ENCODE measurements around the gene BTN1A1.
A peak's percentile ranks its signal among the peaks of the same experiment; 100 is the strongest.

Gene BTN1A1

DNA sequence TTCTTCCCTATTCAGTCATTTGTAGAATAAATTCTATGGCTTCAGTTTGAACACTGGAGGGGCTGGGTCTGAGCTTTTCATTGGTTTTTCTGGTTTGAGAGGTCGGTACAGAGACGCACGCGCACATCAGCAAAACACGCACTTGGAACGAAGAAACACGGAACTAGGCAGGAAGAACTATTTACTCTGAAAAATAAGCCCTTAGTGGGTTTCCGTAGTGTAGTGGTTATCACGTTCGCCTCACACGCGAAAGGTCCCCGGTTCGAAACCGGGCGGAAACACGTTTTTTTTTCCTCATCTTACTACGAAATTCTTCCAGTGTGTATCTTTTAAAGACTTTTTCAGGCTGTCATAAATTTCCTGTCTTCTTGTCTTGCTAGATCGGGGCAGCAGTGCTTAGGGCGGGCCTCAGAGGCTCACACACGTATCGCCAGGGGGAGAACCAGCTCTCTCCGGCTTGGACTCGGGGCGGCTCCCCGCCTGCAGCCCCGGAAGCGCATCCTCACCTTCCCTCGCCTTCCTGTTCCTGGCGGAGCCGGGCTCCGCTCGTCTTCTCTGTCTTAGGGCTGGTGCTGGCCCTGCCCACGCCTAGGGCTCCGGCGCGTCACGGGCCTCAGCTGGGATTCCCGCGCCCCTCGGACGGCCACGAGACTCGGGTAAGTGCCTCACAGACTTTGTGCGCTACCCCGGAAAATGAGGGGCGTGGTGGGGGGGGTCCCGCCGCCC, 37.9 kb downstream of the BTN1A1 start, which contains the start of gene HMGN4 (continued):
- TF ChIP-seq MYNN (tag by site-specific recombination; IDR thresholded peaks at IDR 0.05; ENCODE audit: borderline replicate concordance) (0 out of 2 replicates have a peak, but pooled peaks have one; percentile 16), SP3 (tag by site-specific recombination; IDR thresholded peaks at IDR 0.05) (peak; percentile 67), ZNF660 (tag by site-specific recombination; IDR thresholded peaks at IDR 0.05) (peak; percentile 9; the same call in 1 of the 2 replicates), ZNF24 (tag by site-specific recombination; IDR thresholded peaks at IDR 0.05) (peak; percentile 65), ZFP3 (tag by site-specific recombination; IDR thresholded peaks at IDR 0.05; ENCODE audit: low read depth) (0 out of 2 replicates have a peak, but pooled peaks have one; percentile 20), ZNF292 (tag by site-specific recombination; IDR thresholded peaks at IDR 0.05; ENCODE audit: borderline replicate concordance, low read depth) (no peak), INSM2 (tag by site-specific recombination; IDR thresholded peaks at IDR 0.05) (0 out of 2 replicates have a peak, but pooled peaks have one; percentile 47), ZNF76 (tag by site-specific recombination; IDR thresholded peaks at IDR 0.05; ENCODE audit: borderline replicate concordance, low read depth) (no peak), ZNF112 (tag by site-specific recombination; IDR thresholded peaks at IDR 0.05) (no peak), RBAK (tag by site-specific recombination; IDR thresholded peaks at IDR 0.05) (no peak), ZNF658 (tag by site-specific recombination; IDR thresholded peaks at IDR 0.05) (no peak), ZNF391 (tag by site-specific recombination; IDR thresholded peaks at IDR 0.05; ENCODE audit: borderline replicate concordance, low read depth) (peak; percentile 39; the same call in 1 of the 2 replicates), ZIC2 (tag by site-specific recombination; IDR thresholded peaks at IDR 0.05) (0 out of 2 replicates have a peak, but pooled peaks have one; percentile 12), ZSCAN16 (tag by site-specific recombination; IDR thresholded peaks at IDR 0.05) (no peak), ZNF843 (tag by site-specific recombination; IDR thresholded peaks at IDR 0.05) (0 out of 2 replicates have a peak, but pooled peaks have one; percentile 18), ZNF624 (tag by site-specific recombination; IDR thresholded peaks at IDR 0.05) (0 out of 2 replicates have a peak, but pooled peaks have one; percentile 70), ZNF366 (tag by site-specific recombination; conservative IDR thresholded peaks at IDR 0.05) (0 out of 2 replicates have a peak, but pooled peaks have one; percentile 2), ZNF132 (tag by site-specific recombination; IDR thresholded peaks at IDR 0.05; ENCODE audit: borderline replicate concordance) (no peak), ZNF501 (tag by site-specific recombination; IDR thresholded peaks at IDR 0.05) (0 out of 2 replicates have a peak, but pooled peaks have one; percentile 10), ZNF639 (tag by site-specific recombination; IDR thresholded peaks at IDR 0.05) (peak; percentile 88; the same call in 1 of the 2 replicates), ZNF521 (tag by site-specific recombination; IDR thresholded peaks at IDR 0.05) (no peak), KLF9 (tag by site-specific recombination; IDR thresholded peaks at IDR 0.05; ENCODE audit: low read depth) (peak; percentile 88), KLF8 (tag by site-specific recombination; IDR thresholded peaks at IDR 0.05) (peak; percentile 89), ZNF670 (tag by site-specific recombination; IDR thresholded peaks at IDR 0.05; ENCODE audit: low read depth) (no peak), ZBTB48 (tag by site-specific recombination; IDR thresholded peaks at IDR 0.05) (peak; percentile 92), KLF7 (tag by site-specific recombination; IDR thresholded peaks at IDR 0.05; ENCODE audit: borderline replicate concordance) (peak; percentile 79; the same call in 1 of the 2 replicates), ZNF214 (tag by site-specific recombination; IDR thresholded peaks at IDR 0.05; ENCODE audit: borderline replicate concordance) (no peak), ZNF549 (tag by site-specific recombination; IDR thresholded peaks at IDR 0.05) (0 out of 2 replicates have a peak, but pooled peaks have one; percentile 6), ZNF792 (tag by site-specific recombination; IDR thresholded peaks at IDR 0.05) (0 out of 2 replicates have a peak, but pooled peaks have one; percentile 17), ZNF701 (tag by site-specific recombination; IDR thresholded peaks at IDR 0.05) (no peak), ZXDB (tag by site-specific recombination; IDR thresholded peaks at IDR 0.05) (peak; percentile 28), ZNF221 (tag by site-specific recombination; IDR thresholded peaks at IDR 0.05; ENCODE audit: borderline replicate concordance) (peak; percentile 14; the same call in 1 of the 2 replicates), OVOL3 (tag by site-specific recombination; IDR thresholded peaks at IDR 0.05) (peak; percentile 64; the same call in 1 of the 2 replicates)
- TF ChIP-seq, protein P1, sequence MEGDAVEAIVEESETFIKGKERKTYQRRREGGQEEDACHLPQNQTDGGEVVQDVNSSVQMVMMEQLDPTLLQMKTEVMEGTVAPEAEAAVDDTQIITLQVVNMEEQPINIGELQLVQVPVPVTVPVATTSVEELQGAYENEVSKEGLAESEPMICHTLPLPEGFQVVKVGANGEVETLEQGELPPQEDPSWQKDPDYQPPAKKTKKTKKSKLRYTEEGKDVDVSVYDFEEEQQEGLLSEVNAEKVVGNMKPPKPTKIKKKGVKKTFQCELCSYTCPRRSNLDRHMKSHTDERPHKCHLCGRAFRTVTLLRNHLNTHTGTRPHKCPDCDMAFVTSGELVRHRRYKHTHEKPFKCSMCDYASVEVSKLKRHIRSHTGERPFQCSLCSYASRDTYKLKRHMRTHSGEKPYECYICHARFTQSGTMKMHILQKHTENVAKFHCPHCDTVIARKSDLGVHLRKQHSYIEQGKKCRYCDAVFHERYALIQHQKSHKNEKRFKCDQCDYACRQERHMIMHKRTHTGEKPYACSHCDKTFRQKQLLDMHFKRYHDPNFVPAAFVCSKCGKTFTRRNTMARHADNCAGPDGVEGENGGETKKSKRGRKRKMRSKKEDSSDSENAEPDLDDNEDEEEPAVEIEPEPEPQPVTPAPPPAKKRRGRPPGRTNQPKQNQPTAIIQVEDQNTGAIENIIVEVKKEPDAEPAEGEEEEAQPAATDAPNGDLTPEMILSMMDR (tag by site-specific recombination; IDR thresholded peaks at IDR 0.05): peak; percentile 65; the same call in 1 of the 2 replicates
- TF ChIP-seq, protein P2, sequence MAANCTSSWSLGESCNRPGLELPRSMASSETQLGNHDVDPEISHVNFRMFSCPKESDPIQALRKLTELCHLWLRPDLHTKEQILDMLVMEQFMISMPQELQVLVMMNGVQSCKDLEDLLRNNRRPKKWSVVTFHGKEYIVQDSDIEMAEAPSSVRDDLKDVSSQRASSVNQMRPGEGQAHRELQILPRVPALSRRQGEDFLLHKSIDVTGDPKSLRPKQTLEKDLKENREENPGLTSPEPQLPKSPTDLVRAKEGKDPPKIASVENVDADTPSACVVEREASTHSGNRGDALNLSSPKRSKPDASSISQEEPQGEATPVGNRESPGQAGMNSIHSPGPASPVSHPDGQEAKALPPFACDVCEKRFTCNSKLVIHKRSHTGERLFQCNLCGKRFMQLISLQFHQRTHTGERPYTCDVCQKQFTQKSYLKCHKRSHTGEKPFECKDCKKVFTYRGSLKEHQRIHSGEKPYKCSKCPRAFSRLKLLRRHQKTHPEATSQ (tag by site-specific recombination; IDR thresholded peaks at IDR 0.05): peak; percentile 63; the same call in 1 of the 2 replicates
